Spinal cord (tissue), 10 donors: Measurements from ENCODE around the gene KSR2. TPM values are rescaled to one million over a fixed set of nuclear protein-coding genes. Genes with fewer than 3 reads are reported as not detected.

Source experiments
- DNase-seq, 6 donors: peaks; one replicate each; pipeline versions ENCODE4 v3.0.0 to v3.0.0-alpha.2; 2013 to 2015; ENCODE audit warnings: low spot score in 6 of 6, low read depth in 4 of 6
- H3K27ac ChIP-seq: one replicate; pipeline ENCODE4 v1.5.1; 2013; ENCODE audit warnings: low read depth, low read length, control low read depth
- H3K27me3 ChIP-seq: one replicate; pipeline ENCODE4 v1.6.1; 2013; ENCODE audit warnings: low read length; ENCODE audit not compliant: control insufficient read depth, insufficient read depth
- H3K36me3 ChIP-seq: one replicate; pipeline ENCODE4 v1.6.1; 2013; ENCODE audit warnings: low read length; ENCODE audit not compliant: control insufficient read depth, insufficient read depth
- H3K4me1 ChIP-seq: one replicate; pipeline ENCODE4 v1.6.1; 2013; ENCODE audit warnings: low read length; ENCODE audit not compliant: control insufficient read depth, insufficient read depth
- H3K4me3 ChIP-seq: one replicate; pipeline ENCODE4 v1.5.1; 2013; ENCODE audit warnings: low read depth, low read length, control low read depth
- H3K9me3 ChIP-seq: one replicate; pipeline ENCODE4 v1.6.1; 2013; ENCODE audit warnings: low read length; ENCODE audit not compliant: control insufficient read depth, insufficient read depth
- WGBS: methylation state at CpG from one replicate; pipeline ENCODE4 v1.1.5; 2013; ENCODE audit warnings: missing lambda C conversion rate; ENCODE audit not compliant: insufficient coverage; 5-methylcytosine and 5-hydroxymethylcytosine counted together
- polyA plus RNA-seq, 2 donors: library from polyadenylated mRNA; unstranded; fragments of 120-200 nt; gene quantifications; one replicate each; pipeline ENCODE4 v1.2.1, GENCODE V29; 2013; ENCODE audit not compliant: insufficient read length in 2 of 2
- total RNA-seq, 2 donors: library from RNA; depleted of rRNA in 1 of 2; stranded (reverse); fragments of 120-200 nt in 1 of 2; fragments of >200 nt in 1 of 2; gene quantifications; one replicate each; pipeline versions ENCODE4 v1.2.3 to v1.2.4, GENCODE V29; 2013 to 2014
- donor health status: healthy.

Gene KSR2
- total and polyA plus RNA-seq, 4 donors = 2.5 to 10.0 (median 5.6) TPM

DNA sequence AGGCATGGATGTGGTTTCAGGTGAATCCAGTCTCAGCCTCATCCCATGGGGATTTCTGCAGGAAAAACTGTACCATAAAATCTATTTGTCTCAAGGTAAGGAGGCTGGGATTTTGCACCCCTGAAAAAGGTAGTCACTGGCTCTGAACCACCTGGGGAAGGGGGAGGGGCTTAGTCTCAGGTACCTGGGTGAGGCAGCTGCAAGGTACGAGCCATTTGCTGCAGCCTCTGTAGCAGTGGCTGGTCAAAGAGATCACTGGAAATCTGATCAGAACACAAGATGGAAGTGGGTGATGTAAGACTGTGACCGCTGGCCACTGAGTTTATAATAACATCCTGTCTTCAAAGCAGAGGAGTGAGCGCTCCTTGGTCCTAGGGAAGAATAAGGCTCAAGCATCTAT, 397.5 kb downstream of the KSR2 start:
- no peak for DNase-seq
- WGBS = 90% methylated on average over 3 of the region's 3 CpGs
- no peak overlapping the region for H3K4me3 ChIP-seq
- no peaks in the 10 kb centered on the region for H3K36me3 ChIP-seq
- H3K4me1 ChIP-seq = no peaks in the 10 kb centered on the region
- H3K27me3 ChIP-seq = no peaks in the 10 kb centered on the region
- H3K27ac ChIP-seq = no peak overlapping the region
- no peaks in the 10 kb centered on the region for H3K9me3 ChIP-seq

DNA sequence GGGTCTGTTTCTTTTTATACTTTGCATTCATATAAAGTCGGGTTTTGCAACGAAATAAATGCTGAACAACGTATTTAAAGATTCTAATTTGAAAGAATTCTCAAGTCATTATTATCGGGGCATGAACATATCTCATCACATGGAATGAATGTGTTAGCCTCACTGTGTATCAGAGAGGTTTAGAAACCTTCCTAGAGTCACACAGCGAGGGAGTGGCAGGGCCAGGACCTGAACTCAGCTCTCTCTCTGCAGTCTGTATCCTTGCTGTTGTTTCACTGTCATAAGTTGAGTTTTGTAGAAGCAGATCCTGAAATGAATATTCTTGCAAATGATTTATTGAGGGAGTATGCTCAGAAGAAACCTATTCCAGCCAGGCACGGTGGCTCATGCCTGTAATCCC, 398.2 kb downstream of the KSR2 start:
- Histone ChIP-seq H3K27me3 (no peaks in the 10 kb centered on the region), H3K9me3 (no peaks in the 10 kb centered on the region), H3K4me3 (no peak overlapping the region), H3K4me1 (no peaks in the 10 kb centered on the region), H3K36me3 (no peaks in the 10 kb centered on the region), H3K27ac (no peak overlapping the region)
- no peak for DNase-seq
- WGBS = 100% methylated on average over 1 of the region's 6 CpGs

DNA sequence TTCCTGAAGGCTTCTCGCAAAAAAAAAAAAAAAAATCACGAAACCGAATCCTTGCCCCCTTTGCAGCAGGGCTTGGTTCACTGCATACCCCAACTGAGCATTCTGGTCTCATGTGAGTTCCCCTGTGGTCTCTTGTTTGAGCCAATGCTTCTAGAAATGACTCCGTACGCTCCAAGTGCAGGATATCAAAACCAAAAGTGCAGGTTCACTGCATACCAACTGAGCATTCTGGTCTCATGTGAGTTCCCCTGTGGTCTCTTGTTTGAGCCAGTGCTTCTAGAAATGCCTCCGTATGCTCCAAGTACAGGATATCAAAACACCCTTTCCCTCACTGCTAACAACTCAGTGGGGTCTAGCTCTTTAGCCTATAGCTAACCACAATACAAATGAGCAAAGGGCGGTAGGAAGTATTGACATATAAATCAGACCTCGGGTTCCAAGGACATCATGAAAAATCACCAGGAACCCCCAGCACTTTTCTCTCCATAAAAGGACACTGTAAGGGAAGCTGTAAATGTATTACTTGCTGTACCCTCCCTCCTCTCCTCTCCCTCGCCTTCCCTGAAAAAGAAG, 401.1 kb downstream of the KSR2 start:
- Histone ChIP-seq H3K4me3 (no peak overlapping the region), H3K36me3 (no peaks in the 10 kb centered on the region), H3K4me1 (peaks cover 4% of the 10 kb centered on the region), H3K27me3 (no peaks in the 10 kb centered on the region), H3K9me3 (no peaks in the 10 kb centered on the region), H3K27ac (no peak overlapping the region)
- 73% methylated on average over 6 of the region's 9 CpGs for WGBS
- DNase-seq = peak in 1 of 6 donors; percentile 45

GRCh38 chr12:117564881-117565280, 403.9 kb downstream of the KSR2 start:
- Histone ChIP-seq H3K4me3 (no peak overlapping the region), H3K27me3 (no peaks in the 10 kb centered on the region), H3K36me3 (no peaks in the 10 kb centered on the region), H3K9me3 (no peaks in the 10 kb centered on the region), H3K4me1 (peaks cover 4% of the 10 kb centered on the region), H3K27ac (no peak overlapping the region)
- 38% methylated on average over 9 of the region's 9 CpGs for whole genome bisulfite sequencing
- peak in 3 of 6 donors; percentile 39 to 82 (median 67) for DNase-seq

DNA sequence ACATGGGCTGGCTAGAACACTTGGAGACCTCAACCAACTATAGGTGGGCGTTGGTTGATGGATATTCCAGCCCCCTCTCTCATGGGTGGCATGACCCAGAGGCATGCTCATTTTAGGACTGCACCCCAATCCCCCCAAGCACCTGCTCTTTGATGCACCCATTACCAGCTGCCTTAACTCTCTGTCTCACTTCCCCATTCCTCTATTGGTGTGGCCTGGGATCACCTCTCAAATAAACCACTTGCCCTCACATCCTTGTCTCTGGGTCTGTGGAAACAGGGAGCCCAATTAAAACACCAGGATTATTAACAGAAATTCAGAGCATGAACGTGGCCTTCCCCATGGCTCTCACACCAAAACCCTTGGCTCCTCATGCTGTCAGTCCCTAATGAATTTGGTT, 405.1 kb downstream of the KSR2 start:
- Histone ChIP-seq H3K4me3 (no peak overlapping the region), H3K36me3 (no peaks in the 10 kb centered on the region), H3K27me3 (no peaks in the 10 kb centered on the region), H3K27ac (no peak overlapping the region), H3K4me1 (peaks cover 4% of the 10 kb centered on the region), H3K9me3 (no peaks in the 10 kb centered on the region)
- DNase-seq = no peak
- 92% methylated on average over 2 of the region's 2 CpGs for WGBS

DNA sequence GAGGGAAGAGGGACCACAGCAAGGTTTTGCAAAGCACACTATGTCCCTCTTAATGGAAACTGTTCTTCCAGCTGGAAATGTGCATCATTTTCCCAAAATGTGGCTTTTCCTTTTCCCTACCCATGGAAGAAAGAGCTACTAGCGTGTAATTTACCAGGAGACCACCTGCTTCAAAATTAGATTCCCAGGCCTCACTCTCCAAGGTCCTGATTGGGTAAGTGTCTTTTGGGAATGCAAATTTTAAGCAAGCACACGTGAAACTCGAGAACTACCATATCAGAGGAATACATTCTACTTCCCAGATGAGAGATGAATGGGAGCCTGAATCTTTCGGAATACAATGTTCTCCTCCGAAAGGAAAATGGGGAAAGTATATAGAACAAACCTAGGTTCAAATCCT, 405.8 kb downstream of the KSR2 start:
- Histone ChIP-seq H3K4me1 (peaks cover 4% of the 10 kb centered on the region), H3K9me3 (no peaks in the 10 kb centered on the region), H3K36me3 (no peaks in the 10 kb centered on the region), H3K27me3 (no peaks in the 10 kb centered on the region), H3K27ac (no peak overlapping the region), H3K4me3 (no peak overlapping the region)
- no peak for DNase-seq
- WGBS = no CpG with 5 or more reads among the region's 5 CpGs

DNA sequence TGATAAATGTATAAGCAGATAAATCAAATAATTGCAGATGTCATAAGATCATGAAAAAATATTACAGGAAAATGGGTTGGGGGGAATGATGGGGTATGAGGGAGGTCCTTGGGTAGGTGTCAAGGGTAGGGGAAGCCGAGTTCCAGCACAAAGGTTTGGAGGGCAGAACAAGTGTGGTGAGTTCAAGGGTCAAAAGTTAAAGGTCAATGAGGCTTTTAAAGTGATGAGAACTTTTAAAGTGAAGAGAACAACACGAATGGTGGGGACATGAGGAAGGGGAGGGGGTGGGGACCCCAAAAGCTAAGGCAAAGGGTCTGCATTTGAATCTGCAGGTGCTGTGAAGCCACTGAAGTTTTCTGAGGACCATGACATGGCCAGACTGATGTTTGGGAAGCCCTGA, 406.8 kb downstream of the KSR2 start:
- Histone ChIP-seq H3K4me1 (peaks cover 4% of the 10 kb centered on the region), H3K36me3 (no peaks in the 10 kb centered on the region), H3K27me3 (no peaks in the 10 kb centered on the region), H3K9me3 (no peaks in the 10 kb centered on the region), H3K27ac (no peak overlapping the region), H3K4me3 (no peak overlapping the region)
- no peak for DNase-seq
- WGBS = 73% methylated on average over 2 of the region's 2 CpGs

- Histone ChIP-seq H3K36me3 (no peaks in the 10 kb centered on the region), H3K27me3 (no peaks in the 10 kb centered on the region), H3K4me3 (no peak overlapping the region), H3K9me3 (no peaks in the 10 kb centered on the region), H3K27ac (no peak overlapping the region), H3K4me1 (peaks cover 4% of the 10 kb centered on the region)
- DNase-seq = no peak
Observed at GRCh38 chr12:117559978-117560377, 408.8 kb downstream of the KSR2 start.

DNA sequence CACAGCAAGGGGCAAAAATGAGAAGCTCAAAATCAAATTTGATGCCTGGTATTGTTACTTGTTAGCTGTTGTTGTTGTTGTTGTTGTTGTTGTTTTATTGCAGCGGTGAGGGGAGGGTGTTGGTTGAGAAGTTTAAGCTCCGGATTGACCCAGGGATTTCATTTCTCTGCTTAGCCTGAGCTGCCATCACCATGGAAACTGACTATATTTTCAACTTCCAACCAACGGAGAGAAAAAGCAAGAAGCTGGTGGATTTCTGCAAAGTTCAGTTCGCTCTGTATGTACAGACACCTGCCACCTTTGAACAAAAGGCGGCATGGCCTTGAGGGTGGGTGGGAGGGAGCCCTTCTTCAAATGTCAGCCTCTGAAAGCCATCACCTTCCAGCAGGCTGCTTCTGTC, 412.9 kb downstream of the KSR2 start:
- WGBS = no CpG with 5 or more reads among the region's 5 CpGs
- Histone ChIP-seq H3K27ac (no peak overlapping the region), H3K27me3 (no peaks in the 10 kb centered on the region), H3K36me3 (no peaks in the 10 kb centered on the region), H3K4me1 (no peaks in the 10 kb centered on the region), H3K9me3 (no peaks in the 10 kb centered on the region), H3K4me3 (no peak overlapping the region)
- DNase-seq = peak in 2 of 6 donors; percentile 44 to 54

GRCh38 chr12:117552971-117553370, 415.8 kb downstream of the KSR2 start:
- peak in 2 of 6 donors; percentile 31 to 80 for DNase-seq
- no peak overlapping the region for H3K27ac ChIP-seq
- H3K9me3 ChIP-seq = no peaks in the 10 kb centered on the region
- H3K27me3 ChIP-seq = no peaks in the 10 kb centered on the region
- no peaks in the 10 kb centered on the region for H3K36me3 ChIP-seq
- no peaks in the 10 kb centered on the region for H3K4me1 ChIP-seq
- H3K4me3 ChIP-seq = no peak overlapping the region
- 74% methylated on average over 3 of the region's 5 CpGs for WGBS
